HepG2 (cell line): Measurements from ENCODE around the gene DPYSL3. TPM values are rescaled to one million over a fixed set of nuclear protein-coding genes. Genes with fewer than 3 reads are reported as not detected.

ENCODE experiments used
- ATAC-seq: fragments of 200-7000 bp; cut with Tn5 transposase; 3 replicates; pipeline ENCODE4 v1.9.1; 2020; ENCODE audit warnings: mild to moderate bottlenecking, moderate library complexity
- BruUV-seq: library from RNA; stranded (reverse); fragments of 400-500 nt; replicated peaks from 2 replicates; lab custom pipeline; 2021; lab: Mats Ljungman, UMichigan
- CTCF ChIA-PET: fragments of 300-600 bp; formaldehyde crosslinking; extraction: SDS; loops from one replicate; lab custom pipeline; 2021; ENCODE audit warnings: low total read pairs, inconsistent platforms, low intra/inter-chr PET ratio; lab: Yijun Ruan, JAX
- POLR2A ChIA-PET: fragments of 350-600 bp; sonication (Branson Sonifier 250); formaldehyde crosslinking; loops from one replicate; lab custom pipeline; 2020; ENCODE audit warnings: antibody characterized with exemption, inconsistent platforms; lab: Yijun Ruan, JAX
- DNase-seq: peaks from one replicate; pipeline ENCODE4 v3.0.0-alpha.2; 2015; ENCODE audit warnings: low spot score
- FAIRE-seq: peaks from 3 replicates; lab custom pipeline; 2011; peaks lifted over from hg19 to GRCh38; lab: Jason Lieb, UNC
- H2AFZ ChIP-seq: one replicate; pipeline ENCODE4 v1.6.1; 2011; ENCODE audit warnings: low read length, inconsistent platforms
- H3K27ac ChIP-seq: fragments of 300-600 bp; 3 replicates; pipeline ENCODE4 v1.8.0; 2011; ENCODE audit warnings: mixed run types, mild to moderate bottlenecking, mixed read lengths, low read length, inconsistent platforms; ENCODE audit not compliant: insufficient read depth; ENCODE audit errors: extremely low read length
- H3K27me3 ChIP-seq, 2 experiments: fragments of 200-600 bp in 1 of 2; 2 replicates in 1 of 2; 3 replicates in 1 of 2; pipeline versions ENCODE4 v1.6.0 to v1.8.0; 2011; ENCODE audit warnings: low read length in 2 of 2, mild to moderate bottlenecking in 2 of 2, moderate library complexity in 2 of 2, inconsistent platforms in 1 of 2; ENCODE audit not compliant: insufficient read depth in 2 of 2, control insufficient read depth in 1 of 2
- H3K36me3 ChIP-seq, 2 experiments: fragments of 200-600 bp in 1 of 2; replicated peaks in 1 of 2; 2 replicates in 1 of 2; 3 replicates in 1 of 2; pipeline versions ENCODE4 v1.5.1 to v1.8.0; 2011; ENCODE audit warnings: low read length in 2 of 2, inconsistent platforms in 1 of 2; ENCODE audit not compliant: insufficient read depth in 2 of 2, control insufficient read depth in 1 of 2
- H3K4me1 ChIP-seq: 2 replicates; pipeline ENCODE4 v1.5.1; 2012; ENCODE audit warnings: low read length, inconsistent platforms; ENCODE audit not compliant: insufficient read depth
- H3K4me2 ChIP-seq: 2 replicates; pipeline ENCODE4 v1.6.0; 2011; ENCODE audit warnings: low read depth, low read length, inconsistent platforms
- H3K4me3 ChIP-seq, 3 experiments: fragments of 200-600 bp in 1 of 3; sonication (generic), shearing (Covaris generic) in 1 of 3; replicated peaks in 1 of 3; 2 replicates each; pipeline ENCODE4 v1.5.1; 2011 to 2016; ENCODE audit warnings: low read length in 3 of 3, inconsistent platforms in 2 of 3, low read depth in 2 of 3, mild to moderate bottlenecking in 2 of 3, control low read depth in 1 of 3, mixed read lengths in 1 of 3; ENCODE audit not compliant: insufficient read depth in 1 of 3
- H3K79me2 ChIP-seq: one replicate; pipeline ENCODE4 v1.6.1; 2011; ENCODE audit warnings: low read length, inconsistent platforms; ENCODE audit not compliant: insufficient read depth
- H3K9ac ChIP-seq: 2 replicates; pipeline ENCODE4 v1.6.0; 2011; ENCODE audit warnings: mild to moderate bottlenecking, low read depth, low read length, inconsistent platforms; ENCODE audit not compliant: insufficient read depth
- H3K9me3 ChIP-seq: 2 replicates; pipeline ENCODE4 v1.5.1; 2012; ENCODE audit warnings: mild to moderate bottlenecking, low read length
- H4K20me1 ChIP-seq: 2 replicates; pipeline ENCODE4 v1.6.0; 2011; ENCODE audit warnings: inconsistent platforms, mild to moderate bottlenecking, low read length, moderate library complexity; ENCODE audit not compliant: insufficient read depth
- CEBPB ChIP-seq: IDR thresholded peaks from 2 replicates; pipeline ENCODE4 v1.6.1; 2011; ENCODE audit warnings: low read depth, low read length, improper control_type of control experiment, borderline replicate concordance
- EP300 ChIP-seq, 3 experiments: sonication (generic) in 1 of 3; formaldehyde crosslinking in 1 of 3; IDR thresholded peaks; 2 replicates each; pipeline versions ENCODE4 v1.5.1 to v1.6.1; 2011 to 2020; ENCODE audit warnings: low read depth in 2 of 3, low read length in 2 of 3, borderline replicate concordance in 1 of 3, improper control_type of control experiment in 1 of 3, mild to moderate bottlenecking in 1 of 3, missing genetic modification reagents in 1 of 3, moderate library complexity in 1 of 3
- FOXA3 ChIP-seq: IDR thresholded peaks from 2 replicates; pipeline ENCODE4 v1.6.1; 2016; ENCODE audit warnings: missing genetic modification reagents, missing compliant biosample characterization
- GTF2F1 ChIP-seq: fragments of 150-350 bp; IDR thresholded peaks from 2 replicates; pipeline ENCODE4 v1.6.1; 2014; ENCODE audit warnings: low read length
- HOXA3 ChIP-seq: sonication (generic); formaldehyde crosslinking; IDR thresholded peaks from 2 replicates; pipeline ENCODE4 v1.5.0; 2020; ENCODE audit warnings: missing genetic modification reagents
- SETDB1 ChIP-seq: sonication (generic); formaldehyde crosslinking; IDR thresholded peaks from 2 replicates; pipeline ENCODE4 v1.5.1; 2020; ENCODE audit warnings: missing genetic modification reagents, mild to moderate bottlenecking, borderline replicate concordance
- SP2 ChIP-seq: sonication (generic); formaldehyde crosslinking; IDR thresholded peaks from 2 replicates; pipeline ENCODE4 v1.5.1; 2020; ENCODE audit warnings: mild to moderate bottlenecking, missing genetic modification reagents
- TFDP2 ChIP-seq: sonication (generic); formaldehyde crosslinking; IDR thresholded peaks from 2 replicates; pipeline ENCODE4 v1.4.0; 2020; ENCODE audit warnings: missing genetic modification reagents
- TP53 ChIP-seq: sonication (generic); formaldehyde crosslinking; conservative IDR thresholded peaks from 2 replicates; pipeline ENCODE4 v1.4.0; 2020; ENCODE audit warnings: missing genetic modification reagents
- ZFY ChIP-seq: sonication (generic); formaldehyde crosslinking; IDR thresholded peaks from 2 replicates; pipeline ENCODE4 v1.4.0; 2020; ENCODE audit warnings: missing genetic modification reagents
- ZNF691 ChIP-seq: sonication (generic); formaldehyde crosslinking; IDR thresholded peaks from 2 replicates; pipeline ENCODE4 v1.4.0; 2020; ENCODE audit warnings: missing genetic modification reagents, low read depth, mild to moderate bottlenecking, borderline replicate concordance
- ZUFSP ChIP-seq: sonication (generic); formaldehyde crosslinking; IDR thresholded peaks from 2 replicates; pipeline ENCODE4 v1.9.0; 2021; ENCODE audit warnings: missing genetic modification reagents, mild to moderate bottlenecking, borderline replicate concordance
- WGBS: methylation state at CpG from one replicate; pipeline ENCODE4 v1.1.6; 2017; ENCODE audit warnings: low lambda C conversion rate; 5-methylcytosine and 5-hydroxymethylcytosine counted together
- in situ Hi-C: cut with HindIII; loops from 2 replicates; pipeline ENCODE4 v1.10.0; 2017; ENCODE audit warnings: low pct_unique_long_range_greater_than_20kb; ENCODE audit not compliant: extremely low pct_ligation_motif_present
- intact Hi-C: fragments of 100-400 bp; cut with micrococcal nuclease; formaldehyde crosslinking; loops from one replicate; pipeline ENCODE4 v1.10.0; 2022; ENCODE audit not compliant: unreplicated experiment
- polyA plus RNA-seq, 8 experiments: library from polyadenylated mRNA; depleted of rRNA in 3 of 8; stranded (reverse) in 7 of 8; unstranded in 1 of 8; fragments of >200 nt; fragmentation: Illumina TruSeq in 4 of 8; extraction: Trizol in 4 of 8; gene quantifications; 2 replicates each; pipeline versions ENCODE4 v1.2.1 to v1.2.3, GENCODE V29; 2011 to 2016; ENCODE audit warnings: low read depth in 4 of 8, missing spikeins in 1 of 8, mixed read lengths in 1 of 8; ENCODE audit not compliant: insufficient read depth in 1 of 8
- total RNA-seq, 5 experiments: library from RNA; depleted of rRNA; stranded (reverse); fragments of >200 nt; fragmentation: Illumina TruSeq; extraction: Trizol; gene quantifications; 2 replicates each; pipeline ENCODE4 v1.2.3, GENCODE V29; 2016; ENCODE audit warnings: low read depth in 1 of 5
- TF ChIP-seq, protein P1 (sequence below): sonication (generic); formaldehyde crosslinking; IDR thresholded peaks from 2 replicates; pipeline ENCODE4 v1.8.0; 2022; ENCODE audit warnings: mild to moderate bottlenecking, missing genetic modification reagents; ENCODE audit not compliant: insufficient replicate concordance

DPYSL3 gene
- total and polyA plus RNA-seq, 2 of the 13 experiments (the other 11 are each of a cell fraction or from before 2014, with no cell fraction given) = 0.08 to 0.15 TPM

DNA sequence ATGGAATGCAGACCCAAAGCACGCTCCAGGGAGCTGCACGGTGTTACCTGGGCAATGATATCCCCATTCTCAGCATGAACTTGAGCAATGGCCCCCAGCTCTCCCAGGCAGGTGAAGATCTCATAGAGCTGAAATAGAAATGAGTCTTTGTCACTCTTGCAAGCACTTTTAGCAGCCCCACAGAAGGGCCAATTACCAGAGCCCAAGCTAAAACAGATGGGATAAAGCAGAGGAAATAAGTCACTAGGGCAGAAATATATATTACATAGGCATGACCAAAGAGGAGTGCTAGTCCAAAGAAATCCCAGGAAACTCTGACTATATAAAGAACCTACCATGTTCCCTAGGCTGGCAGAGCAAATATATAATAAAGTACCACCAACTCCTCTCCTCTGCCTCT is 97.3 kb downstream of the DPYSL3 start:
- CTCF ChIA-PET = no interaction called here
- no peaks in the 10 kb centered on the region for H3K4me1 ChIP-seq
- WGBS = 3% methylated on average over 2 of the region's 2 CpGs
- TF ChIP-seq FOXA3 (CRISPR knock-in tag) (no peak), TFDP2 (CRISPR knock-in tag) (no peak), ZFY (CRISPR knock-in tag) (no peak), HOXA3 (CRISPR knock-in tag) (no peak), EP300 (IDR thresholded peaks at IDR 0.05; ENCODE audit: low read depth in 2 of 2, low read length in 2 of 2) (no peak), EP300 (CRISPR knock-in tag; IDR thresholded peaks at IDR 0.05; ENCODE audit: borderline replicate concordance) (no peak), ZNF691 (CRISPR knock-in tag) (no peak), CEBPB (no peak), ZUFSP (CRISPR knock-in tag) (no peak), TP53 (CRISPR knock-in tag) (no peak), SP2 (CRISPR knock-in tag) (no peak), GTF2F1 (no peak), SETDB1 (CRISPR knock-in tag) (no peak)
- TF ChIP-seq, protein P1, sequence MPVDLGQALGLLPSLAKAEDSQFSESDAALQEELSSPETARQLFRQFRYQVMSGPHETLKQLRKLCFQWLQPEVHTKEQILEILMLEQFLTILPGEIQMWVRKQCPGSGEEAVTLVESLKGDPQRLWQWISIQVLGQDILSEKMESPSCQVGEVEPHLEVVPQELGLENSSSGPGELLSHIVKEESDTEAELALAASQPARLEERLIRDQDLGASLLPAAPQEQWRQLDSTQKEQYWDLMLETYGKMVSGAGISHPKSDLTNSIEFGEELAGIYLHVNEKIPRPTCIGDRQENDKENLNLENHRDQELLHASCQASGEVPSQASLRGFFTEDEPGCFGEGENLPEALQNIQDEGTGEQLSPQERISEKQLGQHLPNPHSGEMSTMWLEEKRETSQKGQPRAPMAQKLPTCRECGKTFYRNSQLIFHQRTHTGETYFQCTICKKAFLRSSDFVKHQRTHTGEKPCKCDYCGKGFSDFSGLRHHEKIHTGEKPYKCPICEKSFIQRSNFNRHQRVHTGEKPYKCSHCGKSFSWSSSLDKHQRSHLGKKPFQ = no peak
- H3K4me2 ChIP-seq = no peak overlapping the region
- no peak overlapping the region for H3K4me3 ChIP-seq
- in situ Hi-C loops (no loop called here), intact Hi-C loops (no loop called here)
- ATAC-seq (no peak), FAIRE-seq (no peak), DNase-seq (no peak)
- H3K9me3 ChIP-seq = no peaks in the 10 kb centered on the region
- POLR2A ChIA-PET = no interaction called here
- no TSS peak for BruUV-seq
- no peaks in the 10 kb centered on the region for H3K27me3 ChIP-seq
- H3K79me2 ChIP-seq = no peaks in the 10 kb centered on the region
- no peak overlapping the region for H3K9ac ChIP-seq
- no peak overlapping the region for H2AFZ ChIP-seq
- no peak overlapping the region for H3K27ac ChIP-seq
- no peaks in the 10 kb centered on the region for H4K20me1 ChIP-seq
- no peaks in the 10 kb centered on the region for H3K36me3 ChIP-seq
